Mucosa of descending colon (tissue), 3 donors: ENCODE results near the gene SRMS. TPM values are rescaled to one million over a fixed set of nuclear protein-coding genes. Genes with fewer than 3 reads are reported as not detected.

Source experiments
- ATAC-seq: fragments of 200-7000 bp; cut with Tn5 transposase; one replicate; pipeline ENCODE4 v1.9.1; 2020; ENCODE audit warnings: mild to moderate bottlenecking, moderate library complexity
- DNase-seq, 3 donors: peaks; one replicate each; pipeline ENCODE4 v3.0.0-alpha.2; 2020
- H3K36me3 ChIP-seq: fragments of 200-600 bp; one replicate; pipeline ENCODE4 v1.8.0; 2021; ENCODE audit warnings: low read depth, mild to moderate bottlenecking
- H3K4me1 ChIP-seq: fragments of 200-600 bp; one replicate; pipeline ENCODE4 v1.8.0; 2021; ENCODE audit warnings: low read depth, mild to moderate bottlenecking
- H3K4me3 ChIP-seq: fragments of 200-600 bp; one replicate; pipeline ENCODE4 v1.8.0; 2021; ENCODE audit warnings: mild to moderate bottlenecking
- H3K9me3 ChIP-seq: fragments of 200-600 bp; one replicate; pipeline ENCODE4 v1.8.0; 2021; ENCODE audit warnings: mild to moderate bottlenecking
- intact Hi-C, 2 donors: fragments of 100-400 bp; cut with DNase I in 1 of 2; cut with micrococcal nuclease in 1 of 2; formaldehyde crosslinking; loops; one replicate each; pipeline versions ENCODE4 v1.11.0 to v1.11.1; 2022; cut with DNase I, micrococcal nuclease
- total RNA-seq, 3 donors: library from RNA; stranded (reverse); fragmentation: NEBNext Ultra II Directional in 2 of 3; extraction: Animal tissue kit (Norgen Biotek cat#: 25700) in 2 of 3; gene quantifications; one replicate each; pipeline versions ENCODE4 v1.2.1 to v1.2.4, GENCODE V29; 2021 to 2023
- TF ChIP-seq, protein P1 (sequence below): fragments of 200-600 bp; IDR thresholded peaks from one replicate; pipeline ENCODE4 v1.8.0; 2022; ENCODE audit warnings: antibody characterized with exemption, mild to moderate bottlenecking
- donor health status: DM: no; HTN: no; CAD: no; lungs with moderate emphysema.
- donor health status: DM: no; HTN: no; CAD: no.
- donor health status: DM: no; HTN: yes; CAD: no.

SRMS gene
- total RNA-seq, 3 donors from 2014 or later, result 0.25 to 0.52 (median 0.27) TPM

DNA sequence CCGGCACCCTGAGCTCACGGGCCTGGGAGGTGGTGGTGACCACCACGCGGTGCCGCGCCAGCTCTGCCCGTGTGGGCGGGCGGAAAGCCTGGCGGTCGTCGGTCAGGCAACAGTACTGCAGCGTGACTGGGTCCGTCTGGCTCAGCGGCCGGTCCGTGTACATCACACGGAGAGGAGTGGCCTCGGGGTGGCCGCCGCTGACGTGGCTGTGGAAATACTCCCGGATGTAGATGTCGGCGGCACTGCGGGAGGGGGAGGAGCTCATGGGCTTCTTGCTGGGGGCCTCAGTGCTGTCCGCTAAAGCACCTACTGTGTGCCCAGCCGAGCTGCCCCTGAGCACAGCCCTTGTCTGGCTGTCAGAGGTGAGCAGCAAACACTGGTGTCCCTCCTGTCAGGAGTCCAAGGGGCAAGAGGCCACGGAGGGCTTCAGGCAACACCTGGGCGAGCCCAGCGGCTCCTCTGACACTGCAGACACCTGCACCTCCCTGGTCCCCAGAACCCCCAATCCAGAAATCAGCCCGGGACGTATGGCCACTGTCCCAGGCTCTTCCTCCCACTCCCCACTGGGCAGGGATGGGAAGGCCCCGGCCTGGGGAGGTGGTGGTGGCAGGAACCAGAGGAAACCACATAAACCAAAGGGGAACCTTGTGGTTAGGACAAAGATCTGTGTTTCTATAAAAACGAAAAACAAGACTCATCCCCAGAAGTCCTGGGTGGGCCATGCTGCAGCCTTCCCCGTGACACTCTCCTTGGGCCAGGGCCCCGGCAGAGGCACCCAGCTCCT, 20.0 kb upstream of the SRMS start:
- TF ChIP-seq, protein P1, sequence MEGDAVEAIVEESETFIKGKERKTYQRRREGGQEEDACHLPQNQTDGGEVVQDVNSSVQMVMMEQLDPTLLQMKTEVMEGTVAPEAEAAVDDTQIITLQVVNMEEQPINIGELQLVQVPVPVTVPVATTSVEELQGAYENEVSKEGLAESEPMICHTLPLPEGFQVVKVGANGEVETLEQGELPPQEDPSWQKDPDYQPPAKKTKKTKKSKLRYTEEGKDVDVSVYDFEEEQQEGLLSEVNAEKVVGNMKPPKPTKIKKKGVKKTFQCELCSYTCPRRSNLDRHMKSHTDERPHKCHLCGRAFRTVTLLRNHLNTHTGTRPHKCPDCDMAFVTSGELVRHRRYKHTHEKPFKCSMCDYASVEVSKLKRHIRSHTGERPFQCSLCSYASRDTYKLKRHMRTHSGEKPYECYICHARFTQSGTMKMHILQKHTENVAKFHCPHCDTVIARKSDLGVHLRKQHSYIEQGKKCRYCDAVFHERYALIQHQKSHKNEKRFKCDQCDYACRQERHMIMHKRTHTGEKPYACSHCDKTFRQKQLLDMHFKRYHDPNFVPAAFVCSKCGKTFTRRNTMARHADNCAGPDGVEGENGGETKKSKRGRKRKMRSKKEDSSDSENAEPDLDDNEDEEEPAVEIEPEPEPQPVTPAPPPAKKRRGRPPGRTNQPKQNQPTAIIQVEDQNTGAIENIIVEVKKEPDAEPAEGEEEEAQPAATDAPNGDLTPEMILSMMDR, result no peak
- DNase-seq (peak; percentile 51 to 88 (median 57)), ATAC-seq (peak; percentile 60)
- no peaks in the 10 kb centered on the region for H3K36me3 ChIP-seq
- intact Hi-C loops, result no loop called here
- peaks cover 9% of the 10 kb centered on the region for H3K4me1 ChIP-seq
- H3K9me3 ChIP-seq, result no peaks in the 10 kb centered on the region
- no peak overlapping the region for H3K4me3 ChIP-seq

- H3K4me1 ChIP-seq, result peaks cover 9% of the 10 kb centered on the region
- peak; percentile 8 for ATAC-seq
- no peaks in the 10 kb centered on the region for H3K36me3 ChIP-seq
- no peak overlapping the region for H3K4me3 ChIP-seq
- DNase-seq, result peak in 1 of 3 donors; percentile 69
- intact Hi-C loops, result no loop called here
- TF ChIP-seq, protein P1, result no peak
- H3K9me3 ChIP-seq, result no peaks in the 10 kb centered on the region
Observed at GRCh38 chr20:63567136-63567385, 19.5 kb upstream of the SRMS start.

DNA sequence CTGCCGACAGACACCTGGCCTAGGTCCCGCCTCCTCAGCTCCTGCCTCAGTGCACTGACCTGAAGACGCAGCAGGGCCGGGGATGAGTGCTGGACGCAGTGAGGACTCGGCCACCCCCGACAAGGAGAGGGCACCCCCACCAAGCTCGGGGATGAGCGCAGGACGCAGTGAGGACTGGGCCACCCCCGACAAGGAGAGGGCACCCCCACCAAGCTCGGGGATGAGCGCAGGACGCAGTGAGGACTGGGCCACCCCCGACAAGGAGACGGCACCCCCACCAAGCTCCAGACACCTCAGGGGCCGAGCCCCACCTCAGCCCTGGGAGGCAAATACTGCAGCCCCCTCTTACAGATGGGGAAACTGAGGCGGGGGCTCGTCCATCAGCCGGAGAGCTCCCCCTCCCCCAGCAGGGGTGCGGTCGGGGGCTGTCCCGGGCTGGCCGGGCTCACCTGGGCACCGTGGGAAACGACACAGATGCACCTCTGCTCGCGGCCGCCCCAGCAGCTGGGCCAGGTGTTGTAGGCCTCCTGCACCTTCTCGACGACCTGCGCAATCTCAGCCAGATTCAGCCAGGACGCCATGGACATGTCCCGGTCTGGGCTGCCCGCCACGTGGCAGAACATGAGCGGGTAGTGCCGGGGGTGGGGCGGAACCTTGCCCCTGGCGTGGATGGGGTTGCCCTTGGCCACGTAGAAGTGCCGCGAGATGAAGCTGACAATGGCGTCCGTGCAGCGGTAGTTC, 19.0 kb upstream of the SRMS start:
- intact Hi-C loops, result no loop called here
- H3K36me3 ChIP-seq, result no peaks in the 10 kb centered on the region
- H3K4me3 ChIP-seq, result no peak overlapping the region
- peaks cover 9% of the 10 kb centered on the region for H3K4me1 ChIP-seq
- DNase-seq, result peak in 1 of 3 donors; percentile 38
- H3K9me3 ChIP-seq, result no peaks in the 10 kb centered on the region
- no peak for ATAC-seq
- TF ChIP-seq, protein P1, result no peak

GRCh38 chr20:63565699-63566335, 18.3 kb upstream of the SRMS start:
- H3K4me3 ChIP-seq, result no peak overlapping the region
- peaks cover 9% of the 10 kb centered on the region for H3K4me1 ChIP-seq
- ATAC-seq (no peak), DNase-seq (no peak)
- H3K9me3 ChIP-seq, result no peaks in the 10 kb centered on the region
- TF ChIP-seq, protein P1, result no peak
- intact Hi-C loops, result no loop called here
- no peaks in the 10 kb centered on the region for H3K36me3 ChIP-seq

DNA sequence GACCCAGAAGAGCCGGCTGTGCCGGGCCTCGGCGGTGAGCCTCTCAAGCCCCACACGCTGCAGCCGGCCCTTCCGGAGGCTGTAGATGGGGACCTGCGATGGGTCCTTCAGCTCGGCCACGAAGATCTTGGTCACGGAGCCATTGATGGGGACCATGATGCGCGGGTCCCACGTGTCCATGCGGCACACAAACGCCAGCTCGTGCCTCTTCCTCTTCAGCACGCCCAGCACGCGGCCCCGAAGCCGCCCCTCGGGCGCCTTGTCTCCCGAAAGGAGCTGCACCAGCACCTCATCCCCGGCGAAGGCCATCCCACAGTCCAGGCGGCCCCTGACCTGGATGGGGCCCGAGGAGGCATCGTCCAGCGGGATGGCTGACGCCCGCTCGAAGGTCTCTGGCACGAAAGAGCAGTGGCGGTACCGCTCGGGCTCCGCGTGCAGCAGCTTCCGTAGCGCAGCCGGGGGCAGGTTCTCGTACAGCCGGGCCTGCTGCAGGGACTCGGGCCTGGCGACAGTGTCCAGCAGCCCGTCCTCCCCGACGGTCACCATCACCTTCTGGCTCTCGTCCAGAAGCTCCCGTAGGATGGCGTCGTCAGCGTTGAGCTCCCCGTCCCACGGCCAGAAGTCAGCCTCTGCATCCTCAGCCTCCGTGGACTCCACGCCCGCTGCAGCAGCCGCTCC, 17.6 kb upstream of the SRMS start:
- Histone ChIP-seq H3K4me1 (peaks cover 9% of the 10 kb centered on the region), H3K4me3 (no peak overlapping the region), H3K36me3 (no peaks in the 10 kb centered on the region), H3K9me3 (no peaks in the 10 kb centered on the region)
- no peak for DNase-seq
- TF ChIP-seq, protein P1, result no peak
- ATAC-seq, result no peak
- intact Hi-C loops, result no loop called here
